HG02840 (cell line): ENCODE measurements around the gene AADACL4.

Source experiments
- ATAC-seq: cut with Tn5 transposase; IDR thresholded peaks from one replicate; pipeline ENCODE4 v1.9.1; 2021; ENCODE audit warnings: mild to moderate bottlenecking, moderate library complexity, moderate number of reproducible peaks; ENCODE audit not compliant: unreplicated experiment, low FRiP score

AADACL4 gene

DNA sequence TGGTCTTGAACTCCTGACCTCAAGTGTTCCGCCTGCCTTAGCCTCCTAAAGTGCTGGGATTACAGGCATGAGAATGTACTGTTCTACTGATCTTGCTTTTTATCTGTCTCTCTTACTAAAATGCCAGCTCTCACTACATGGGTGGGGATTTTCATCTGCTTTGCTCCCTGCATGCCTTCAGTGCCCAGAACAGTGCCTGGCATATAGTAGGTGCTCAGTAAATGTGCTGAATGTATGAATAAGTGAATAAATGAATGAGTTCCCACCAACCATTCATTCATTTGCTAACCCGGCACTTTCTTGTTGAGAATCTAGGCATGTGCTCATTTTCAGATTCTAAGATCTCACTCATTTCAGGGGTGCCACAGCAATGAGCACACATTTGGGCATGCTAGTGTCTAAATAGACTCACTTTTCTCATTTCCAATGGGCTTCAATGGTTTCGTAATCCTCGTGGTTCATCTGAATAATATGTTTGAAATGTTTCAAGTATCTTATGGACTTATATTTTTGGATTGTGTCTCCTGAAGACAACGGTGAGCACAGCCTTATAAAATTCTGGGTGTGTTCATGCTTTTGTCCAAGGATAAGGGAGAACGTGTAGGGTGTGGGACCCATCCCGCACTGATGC lies 33.5 kb upstream of the AADACL4 start:
- no peak for ATAC-seq

DNA sequence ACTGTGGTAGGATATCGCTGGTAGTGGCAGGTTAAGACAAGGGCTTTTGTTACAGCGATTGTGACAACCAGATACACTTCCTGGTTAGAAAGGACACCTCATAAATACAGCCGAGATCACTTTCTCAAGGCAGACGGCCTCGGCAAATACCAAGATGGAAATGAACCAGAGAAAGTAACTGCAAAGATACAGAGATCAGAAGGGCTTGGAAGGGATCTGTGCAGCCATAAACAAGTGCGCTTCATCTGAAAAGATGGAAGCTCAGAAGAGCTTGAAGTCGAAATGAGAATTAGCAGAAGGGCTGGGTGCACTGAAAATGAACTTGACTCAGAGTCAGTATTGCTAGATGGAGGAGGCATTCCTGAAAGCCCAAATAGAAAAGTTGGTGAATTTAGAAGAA lies 32.9 kb upstream of the AADACL4 start:
- no peak for ATAC-seq

- ATAC-seq: no peak
These were observed 30.7 kb upstream of the AADACL4 start for GRCh38 chr1:12613180-12613579.

DNA sequence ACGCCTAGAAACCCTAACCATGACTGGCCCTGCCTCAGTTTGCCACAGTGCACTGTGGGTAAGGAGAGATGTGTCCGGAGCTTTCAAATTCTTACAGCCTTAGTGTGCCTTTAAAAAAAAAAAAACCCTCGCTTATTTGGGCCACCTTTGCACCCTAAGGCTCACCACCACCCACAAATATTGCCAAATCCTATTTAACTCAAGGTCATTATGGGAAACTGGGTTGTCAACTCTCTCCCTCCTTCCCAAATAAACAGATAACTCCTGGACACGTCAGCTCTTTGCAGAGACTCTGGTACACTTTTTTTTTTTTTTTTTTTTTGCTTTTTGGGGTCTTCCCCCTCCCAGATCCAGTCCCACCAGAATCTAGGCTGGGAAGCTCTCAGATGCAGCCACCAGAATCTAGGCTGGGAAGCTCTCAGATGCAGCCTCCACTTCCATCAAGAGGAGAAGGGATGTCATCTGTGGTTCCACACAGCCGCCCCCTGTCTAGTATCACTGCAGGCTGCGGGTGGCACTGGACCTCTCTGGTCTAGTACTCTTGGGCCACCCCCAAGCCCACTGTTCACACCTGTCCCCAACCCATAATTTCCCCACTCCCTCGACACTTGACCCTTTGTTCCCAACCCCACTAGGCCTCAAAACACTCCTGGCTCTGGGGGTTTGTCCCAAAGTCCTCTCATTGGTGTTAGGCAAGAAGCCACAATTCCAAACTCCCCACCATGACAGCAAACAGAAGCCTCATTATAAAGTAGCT lies 29.3 kb upstream of the AADACL4 start:
- no peak for ATAC-seq

DNA sequence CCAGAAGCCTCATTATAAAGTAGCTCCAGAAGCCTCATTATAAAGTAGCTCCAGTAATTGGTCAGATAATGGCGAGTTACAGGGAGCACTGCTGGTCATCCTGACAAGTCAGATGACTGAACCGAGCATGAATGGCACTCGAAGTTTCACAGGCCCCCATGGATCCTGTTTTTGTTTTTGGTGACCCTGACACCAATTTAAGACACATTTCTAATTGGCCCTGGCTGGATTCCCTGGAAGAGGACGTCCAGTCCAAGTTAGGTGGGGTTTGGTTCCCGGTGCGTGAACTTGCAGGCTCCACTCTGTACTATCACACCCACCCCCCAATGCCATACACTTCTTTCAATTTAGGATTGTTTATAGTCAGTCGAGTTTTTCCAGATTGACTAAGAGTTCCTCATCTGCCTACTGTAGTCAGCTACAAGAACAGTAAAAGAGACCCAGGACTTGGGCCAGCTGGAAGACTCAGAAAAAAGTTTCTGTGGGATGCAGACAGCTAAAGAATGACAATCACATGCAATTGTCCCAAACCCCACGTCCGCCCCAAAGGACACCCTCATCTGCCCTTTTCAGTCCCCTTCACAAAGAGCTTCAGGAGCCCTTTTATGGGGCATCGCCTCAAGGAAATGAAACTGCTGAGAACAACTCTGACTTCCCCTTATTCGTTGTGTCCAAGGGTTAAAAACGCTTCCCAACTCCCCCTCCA lies 28.6 kb upstream of the AADACL4 start:
- ATAC-seq: no peak

- no peak for ATAC-seq
These were observed 27.8 kb upstream of the AADACL4 start for GRCh38 chr1:12615865-12616708.

DNA sequence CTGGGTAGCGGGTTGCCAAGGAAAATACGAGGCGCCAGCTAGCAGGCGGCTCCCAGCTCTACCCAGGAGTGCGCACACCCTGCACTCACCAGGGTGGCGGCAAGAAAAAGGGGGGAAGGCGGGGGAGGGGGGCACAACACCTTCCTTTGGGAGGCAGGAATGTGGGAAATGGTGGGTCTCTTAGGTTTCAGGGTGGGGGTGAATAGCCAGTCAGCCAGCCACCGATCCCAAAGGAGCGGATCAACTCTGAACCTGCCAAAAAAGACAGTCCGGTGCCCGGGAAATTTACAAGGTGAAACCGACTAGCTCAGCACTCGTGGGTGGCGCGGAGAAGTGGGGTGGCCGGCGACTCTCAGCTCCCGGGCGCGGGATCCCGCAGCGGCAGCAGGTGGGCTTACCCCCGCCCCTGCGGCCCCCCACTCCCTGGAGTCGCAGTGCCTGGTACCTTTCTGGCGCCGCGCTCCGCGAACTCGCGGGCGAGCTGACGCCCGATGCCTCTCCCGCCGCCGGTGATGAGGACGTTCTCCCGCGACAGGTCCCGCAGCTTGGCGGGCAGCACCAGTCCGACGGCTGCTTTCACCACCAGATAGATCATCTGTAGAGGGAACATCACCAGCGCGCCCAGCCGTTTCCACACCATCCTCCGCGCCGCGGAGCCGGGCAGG lies 27.0 kb upstream of the AADACL4 start:
- ATAC-seq: no peak

DNA sequence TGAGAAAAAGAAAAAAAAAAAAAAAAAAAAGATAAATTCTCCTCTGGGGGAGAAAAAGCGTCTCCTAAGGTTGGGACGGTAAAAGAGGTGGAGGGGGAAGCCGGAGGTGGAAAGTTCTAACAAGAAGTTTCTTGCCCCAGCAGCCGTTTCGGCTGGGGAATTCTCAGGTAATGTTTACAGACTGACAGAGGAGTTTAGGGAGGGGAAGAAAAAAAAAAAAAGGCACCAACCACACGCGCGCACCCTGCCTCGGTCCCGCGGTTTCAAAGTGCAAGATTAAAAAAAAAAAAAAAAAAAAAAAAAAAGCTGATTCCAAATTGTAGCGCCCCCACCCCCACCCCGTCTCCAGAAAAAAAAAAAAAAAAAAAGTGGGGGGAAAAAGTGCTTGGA lies 26.4 kb upstream of the AADACL4 start:
- no peak for ATAC-seq

- ATAC-seq: no peak
These were observed 25.8 kb upstream of the AADACL4 start, which contains the start of gene DHRS3 for GRCh38 chr1:12617901-12618660. TSS of gene DHRS3 (minus strand) at chr1:12618210. CDS start at chr1:12617348, 862 bp downstream.

DNA sequence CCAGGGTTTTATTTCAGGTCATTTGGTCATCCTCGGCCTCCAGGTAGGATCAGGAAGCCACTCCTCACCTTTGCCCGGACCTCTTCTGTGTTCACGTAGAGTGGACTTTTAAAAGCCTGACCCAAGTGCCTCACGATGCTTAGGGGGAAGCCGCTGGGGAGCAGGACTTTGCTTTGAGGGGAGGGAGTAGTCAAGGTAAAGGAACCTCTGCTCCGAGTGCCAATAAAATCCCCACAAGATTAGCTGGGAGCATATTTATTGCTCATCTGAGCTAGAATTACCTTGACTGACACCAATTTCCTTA lies 25.3 kb upstream of the AADACL4 start:
- no peak for ATAC-seq

DNA sequence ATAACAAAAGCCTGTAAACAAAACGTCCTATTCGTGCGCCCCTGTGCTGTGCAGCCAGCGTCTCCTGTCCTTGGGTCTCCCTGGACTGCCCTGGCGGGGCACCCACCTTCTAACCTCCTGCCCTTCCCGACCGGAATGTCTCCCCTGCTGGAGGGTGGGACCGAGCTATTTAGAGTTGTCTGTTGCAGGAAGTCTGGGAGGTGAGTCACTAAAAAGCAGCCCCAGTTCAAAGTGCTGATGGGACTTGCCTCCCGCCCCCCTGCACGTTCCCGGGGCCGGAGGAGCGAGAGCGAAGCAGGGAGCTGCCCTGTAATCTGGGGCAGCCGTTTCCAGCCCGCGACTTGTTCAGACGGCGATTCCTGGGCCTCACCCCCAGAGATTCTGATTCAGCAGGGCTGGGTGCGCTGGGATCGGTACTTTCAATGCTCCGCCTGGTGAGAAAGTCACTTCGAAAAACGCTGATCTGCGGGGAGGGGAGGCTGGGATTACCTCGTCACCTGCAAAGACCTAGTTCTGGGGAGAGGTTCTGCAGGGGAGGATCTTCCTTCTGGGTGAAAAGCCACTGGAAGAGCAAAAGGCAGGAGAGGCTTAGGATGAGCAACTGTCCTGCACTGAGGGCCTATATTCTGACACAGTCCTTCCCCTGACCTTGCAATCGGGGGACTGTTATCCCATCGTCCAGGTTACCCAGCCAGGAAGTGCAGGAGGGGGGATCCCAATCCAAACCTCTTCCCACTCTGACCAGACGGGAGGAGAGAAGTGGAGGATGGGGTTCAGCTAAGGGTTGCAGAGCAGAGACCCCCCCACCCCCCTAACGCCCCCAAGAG lies 24.7 kb upstream of the AADACL4 start:
- no peak for ATAC-seq

GRCh38 chr1:12619792-12620487 lies 23.9 kb upstream of the AADACL4 start:
- ATAC-seq: no peak

DNA sequence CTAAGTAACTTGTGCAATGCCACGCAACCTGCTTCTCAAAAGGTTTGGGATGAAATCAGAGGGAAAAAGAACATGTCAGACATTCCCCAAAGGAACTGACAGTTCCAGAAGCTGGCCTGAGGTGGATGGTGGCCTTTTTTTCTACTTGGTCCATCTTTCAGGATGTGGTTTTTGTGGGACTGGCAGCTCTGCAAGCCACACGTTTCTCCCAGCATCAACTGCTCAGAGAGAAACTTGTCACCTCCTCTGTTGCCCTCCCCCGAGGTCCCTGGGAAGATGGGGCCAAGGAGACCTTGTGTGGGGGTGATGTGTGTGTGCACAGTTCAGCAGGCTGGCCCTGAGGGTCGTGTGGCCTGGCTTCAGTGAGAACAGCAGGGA lies 23.4 kb upstream of the AADACL4 start:
- no peak for ATAC-seq

- no peak for ATAC-seq
These were observed 23.0 kb upstream of the AADACL4 start for GRCh38 chr1:12620931-12621330.

DNA sequence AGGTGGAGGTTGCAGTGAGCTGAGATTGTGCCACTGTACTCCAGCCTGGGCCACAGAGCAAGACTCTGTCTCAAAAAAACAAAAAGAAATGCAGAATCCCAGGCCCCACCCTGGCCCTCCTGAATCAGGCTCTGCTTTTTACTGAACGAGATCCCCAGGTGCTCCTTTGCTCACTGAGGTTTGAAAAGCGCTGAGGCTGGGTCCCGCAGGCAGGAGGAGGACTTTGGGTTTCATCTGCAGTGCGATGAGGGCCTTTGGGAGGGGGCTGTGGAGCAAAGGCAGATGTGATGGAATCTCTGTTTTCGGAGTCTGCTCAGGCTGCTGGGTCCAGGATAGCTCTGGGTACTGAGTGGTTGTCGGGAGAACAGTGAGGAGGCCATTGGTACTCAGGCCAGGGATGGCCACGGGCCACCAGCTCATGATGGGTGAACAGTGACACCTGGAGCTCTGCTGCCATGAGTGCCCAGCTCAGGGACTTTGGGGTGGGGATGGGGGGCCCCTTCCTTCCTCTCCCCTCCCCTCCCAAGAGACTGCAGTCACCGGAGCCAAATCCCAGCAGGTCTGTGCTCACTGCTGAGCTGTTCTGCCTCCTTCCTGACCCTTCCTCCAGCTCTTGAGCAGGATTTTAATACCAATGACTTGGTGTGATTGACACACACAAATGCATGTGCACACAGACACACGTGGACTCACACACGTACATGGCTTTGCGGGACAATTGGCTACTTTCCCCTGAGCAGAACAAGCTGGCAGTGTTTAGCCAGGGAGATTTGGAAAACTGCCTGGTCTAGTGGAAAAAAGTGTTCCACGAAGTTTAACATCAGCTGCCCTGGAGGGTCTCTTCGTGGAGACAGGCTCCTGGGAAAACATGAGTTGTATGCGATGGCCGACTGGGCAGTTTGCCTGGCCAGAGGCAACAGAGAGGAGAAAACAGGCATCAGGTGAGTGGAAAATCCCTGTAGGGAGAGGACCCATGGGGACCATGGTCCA lies 22.2 kb upstream of the AADACL4 start:
- no peak for ATAC-seq

DNA sequence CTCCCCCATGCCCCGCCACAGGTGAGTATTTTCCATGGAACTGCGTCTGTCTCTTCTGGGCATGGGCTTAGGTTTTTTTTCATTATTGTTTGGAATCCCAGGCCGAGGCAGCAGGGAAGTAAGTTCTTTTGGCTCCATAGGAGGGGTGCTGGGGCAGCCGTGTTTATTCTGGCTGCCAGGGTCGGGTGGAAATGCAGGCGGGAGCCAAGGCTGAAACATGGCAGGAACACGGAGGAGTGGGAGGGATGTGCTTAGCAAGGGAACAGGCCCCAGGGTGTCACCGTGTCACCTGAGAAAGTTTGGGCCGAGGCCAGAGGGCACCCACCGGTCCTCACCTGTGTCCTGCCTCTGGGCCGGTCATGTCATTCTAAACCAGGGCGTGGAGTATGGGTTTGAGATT lies 21.4 kb upstream of the AADACL4 start:
- ATAC-seq: no peak

DNA sequence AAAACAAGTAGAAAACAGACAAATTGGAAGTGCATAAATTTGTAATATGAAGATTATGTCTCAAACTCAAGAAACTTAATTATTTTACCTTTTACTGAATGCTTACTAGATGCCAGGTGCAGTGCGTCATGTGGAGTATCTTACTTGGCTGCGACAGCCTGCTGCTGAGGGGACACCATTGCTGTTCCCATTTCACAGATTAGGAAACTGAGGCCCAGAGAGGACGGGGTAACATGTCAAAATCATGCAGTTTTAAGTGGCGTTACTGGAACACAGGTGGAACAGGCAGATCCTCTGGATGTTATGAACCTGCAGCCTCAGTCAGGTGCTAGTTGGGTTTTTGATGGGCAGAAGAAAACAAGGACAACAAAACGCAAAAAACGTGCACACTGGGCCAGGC lies 18.6 kb upstream of the AADACL4 start:
- no peak for ATAC-seq
